ENCODE results near the gene JADE2. TPM values are rescaled to one million over a fixed set of nuclear protein-coding genes. Genes with fewer than 3 reads are reported as not detected.
A peak's percentile ranks its signal among the peaks of the same experiment; 100 is the strongest.

The JADE2 gene
- total and polyA plus RNA-seq, 2 donors (not counting 3 experiments of a cell fraction or from before 2014, with no cell fraction given): 11.6 to 31.1 TPM

DNA sequence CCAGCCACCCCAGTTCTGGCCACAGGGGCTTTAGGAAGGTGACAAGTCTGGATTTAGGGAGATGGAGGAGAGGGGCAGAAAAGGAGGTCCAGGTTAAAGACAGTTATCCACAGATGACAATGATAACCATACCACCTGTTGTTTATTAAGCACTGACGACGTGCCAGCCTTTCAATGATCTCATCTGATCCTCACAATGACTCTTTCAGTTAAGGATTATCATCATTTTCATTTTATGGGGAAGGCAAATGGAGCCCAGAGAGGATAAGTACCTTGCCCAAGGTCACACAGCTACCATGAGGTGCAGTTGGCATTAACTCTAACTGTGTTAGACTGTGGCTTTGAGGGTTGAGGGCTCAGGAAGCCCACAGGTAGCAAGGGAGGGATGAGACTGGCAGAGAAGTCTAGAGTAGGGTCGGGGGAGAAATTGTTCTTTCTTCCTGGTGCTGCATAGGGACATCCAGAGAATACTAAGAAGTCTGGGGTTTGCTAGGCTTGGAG lies 21.5 kb upstream of the JADE2 start:
- peak overlapping the region; percentile 32 for H2AFZ ChIP-seq (ENCODE audit: low read depth, low read length)
- no peak for FAIRE-seq
- H3K36me3 ChIP-seq (ENCODE audit: control insufficient read depth in 2 of 2, extremely low read depth in 1 of 2, insufficient read depth in 2 of 2, low read length in 2 of 2): no peaks in the 10 kb centered on the region
- H3K79me2 ChIP-seq (ENCODE audit: control insufficient read depth, insufficient read depth, low read length): no peaks in the 10 kb centered on the region
- H3K9ac ChIP-seq (replicated peaks; ENCODE audit: extremely low read depth, insufficient read depth, low read length): peak overlapping the region; percentile 52
- intact Hi-C loops (cut with micrococcal nuclease) (loop anchor here (1.0 to 2.0 kb wide), 8 partner anchors 23 to 278 kb away; partner anchors contain the start of genes CDKN2AIPNL, PPP2CA and UBE2B), dilution Hi-C loops (cut with MboI; ENCODE audit: extremely low pct_ligation_motif_present, low sequenced_read_pairs) (no loop called here)
- no peaks in the 10 kb centered on the region for H3K9me1 ChIP-seq (replicated peaks; ENCODE audit: control insufficient read depth, extremely low read depth, insufficient read depth, low read length)
- TF ChIP-seq POLR2AphosphoS5 (IDR thresholded peaks at IDR 0.05; ENCODE audit: insufficient read depth, low read depth, low read length): no peak
- BruUV-seq (replicated peaks): TSS peak; percentile 95
- no peak overlapping the region for H3K4me3 ChIP-seq (replicated peaks in 1 of 3; ENCODE audit: insufficient read depth in 1 of 3, low read depth in 1 of 3, low read length in 3 of 3)
- ChIA-PET POLR2A (interaction anchor here (0.5 to 1.6 kb wide), 6 partner anchors 11 to 38 kb away, joined by 3 to 11 read pairs (median 4); no protein-coding TSS in a partner anchor), CTCF (interaction anchor here (0.6 to 3.6 kb wide), 11 partner anchors 8 to 464 kb away, joined by 3 to 19 read pairs (median 4); partner anchors contain the start of gene CDKN2AIPNL)
- no peaks in the 10 kb centered on the region for H3K9me3 ChIP-seq (replicated peaks; ENCODE audit: control insufficient read depth, insufficient read depth, low read length)
- H3K4me1 ChIP-seq (ENCODE audit: control insufficient read depth, extremely low read depth, insufficient read depth, low read length): peaks cover 17% of the 10 kb centered on the region
- H3K27me3 ChIP-seq (ENCODE audit: control insufficient read depth in 2 of 2, insufficient read depth in 2 of 2, low read length in 2 of 2): no peaks in the 10 kb centered on the region
- DNase-seq (ENCODE audit: low read depth, low spot score): no peak
- H4K20me1 ChIP-seq (replicated peaks; ENCODE audit: control insufficient read depth, extremely low read depth, insufficient read depth, low read length): no peaks in the 10 kb centered on the region
- no peak overlapping the region for H3K4me2 ChIP-seq (ENCODE audit: insufficient read depth, low read length)
- peak overlapping the region; percentile 82 for H3K27ac ChIP-seq (ENCODE audit: insufficient read depth, low read depth, low read length)

DNA sequence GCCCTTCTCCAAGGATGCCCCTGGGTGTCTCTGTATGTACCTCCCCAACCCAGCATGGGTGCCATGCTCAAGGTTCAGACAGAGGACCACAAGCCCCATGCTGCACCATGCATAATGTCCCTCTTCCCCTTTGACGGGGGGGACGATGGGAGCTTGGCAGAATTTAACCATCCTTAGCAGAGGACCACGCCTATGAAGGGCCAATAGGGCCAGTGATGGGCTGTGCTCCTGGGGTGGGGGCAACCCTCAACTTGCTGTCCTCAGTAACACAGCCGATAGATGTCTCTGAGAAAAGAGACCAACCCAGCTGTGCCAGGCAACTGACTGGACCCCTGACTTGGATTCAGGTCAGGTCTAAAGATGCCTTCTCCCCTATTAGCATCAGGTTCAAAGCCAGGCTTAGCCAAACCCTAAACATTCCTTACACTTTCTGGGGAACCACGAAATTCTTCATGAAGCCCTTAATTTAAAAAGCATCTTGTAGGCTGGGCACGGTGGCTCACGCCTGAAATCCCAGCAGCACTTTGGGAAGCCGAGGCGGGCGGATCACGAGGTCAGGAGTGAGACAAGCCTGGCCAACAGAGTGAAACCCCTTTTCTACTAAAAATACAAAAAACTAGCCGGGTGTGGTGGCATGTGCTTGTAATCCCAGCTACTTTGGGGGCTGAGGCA lies 20.7 kb upstream of the JADE2 start:
- Histone ChIP-seq H3K27me3 (ENCODE audit: control insufficient read depth in 2 of 2, insufficient read depth in 2 of 2, low read length in 2 of 2) (no peaks in the 10 kb centered on the region), H3K4me3 (replicated peaks in 1 of 3; ENCODE audit: insufficient read depth in 1 of 3, low read depth in 1 of 3, low read length in 3 of 3) (no peak overlapping the region), H3K4me1 (ENCODE audit: control insufficient read depth, extremely low read depth, insufficient read depth, low read length) (peaks cover 17% of the 10 kb centered on the region), H2AFZ (ENCODE audit: low read depth, low read length) (no peak overlapping the region), H3K27ac (ENCODE audit: insufficient read depth, low read depth, low read length) (peak overlapping the region; percentile 82), H3K9ac (replicated peaks; ENCODE audit: extremely low read depth, insufficient read depth, low read length) (no peak overlapping the region), H3K4me2 (ENCODE audit: insufficient read depth, low read length) (no peak overlapping the region), H4K20me1 (replicated peaks; ENCODE audit: control insufficient read depth, extremely low read depth, insufficient read depth, low read length) (no peaks in the 10 kb centered on the region), H3K79me2 (ENCODE audit: control insufficient read depth, insufficient read depth, low read length) (no peaks in the 10 kb centered on the region), H3K9me1 (replicated peaks; ENCODE audit: control insufficient read depth, extremely low read depth, insufficient read depth, low read length) (no peaks in the 10 kb centered on the region), H3K36me3 (ENCODE audit: control insufficient read depth in 2 of 2, extremely low read depth in 1 of 2, insufficient read depth in 2 of 2, low read length in 2 of 2) (no peaks in the 10 kb centered on the region), H3K9me3 (replicated peaks; ENCODE audit: control insufficient read depth, insufficient read depth, low read length) (no peaks in the 10 kb centered on the region)
- intact Hi-C loops (cut with micrococcal nuclease): loop anchor here (1.0 kb wide), 1 partner anchor 278 kb away; the partner anchor contains the start of gene PPP2CA
- FAIRE-seq: no peak
- no peak for DNase-seq (ENCODE audit: low read depth, low spot score)
- TF ChIP-seq FOS (IDR thresholded peaks at IDR 0.05; ENCODE audit: borderline replicate concordance, insufficient read depth, low read length): no peak
- TF ChIP-seq, protein P1, sequence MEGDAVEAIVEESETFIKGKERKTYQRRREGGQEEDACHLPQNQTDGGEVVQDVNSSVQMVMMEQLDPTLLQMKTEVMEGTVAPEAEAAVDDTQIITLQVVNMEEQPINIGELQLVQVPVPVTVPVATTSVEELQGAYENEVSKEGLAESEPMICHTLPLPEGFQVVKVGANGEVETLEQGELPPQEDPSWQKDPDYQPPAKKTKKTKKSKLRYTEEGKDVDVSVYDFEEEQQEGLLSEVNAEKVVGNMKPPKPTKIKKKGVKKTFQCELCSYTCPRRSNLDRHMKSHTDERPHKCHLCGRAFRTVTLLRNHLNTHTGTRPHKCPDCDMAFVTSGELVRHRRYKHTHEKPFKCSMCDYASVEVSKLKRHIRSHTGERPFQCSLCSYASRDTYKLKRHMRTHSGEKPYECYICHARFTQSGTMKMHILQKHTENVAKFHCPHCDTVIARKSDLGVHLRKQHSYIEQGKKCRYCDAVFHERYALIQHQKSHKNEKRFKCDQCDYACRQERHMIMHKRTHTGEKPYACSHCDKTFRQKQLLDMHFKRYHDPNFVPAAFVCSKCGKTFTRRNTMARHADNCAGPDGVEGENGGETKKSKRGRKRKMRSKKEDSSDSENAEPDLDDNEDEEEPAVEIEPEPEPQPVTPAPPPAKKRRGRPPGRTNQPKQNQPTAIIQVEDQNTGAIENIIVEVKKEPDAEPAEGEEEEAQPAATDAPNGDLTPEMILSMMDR (IDR thresholded peaks at IDR 0.05; ENCODE audit: extremely low read depth in 1 of 2, insufficient read depth in 1 of 2, low read depth in 1 of 2, low read length in 2 of 2): no peak
- no peak for TF ChIP-seq GATA2 (IDR thresholded peaks at IDR 0.05; ENCODE audit: insufficient read depth, insufficient read length, low read depth, low read length)
- no peak for TF ChIP-seq JUN (IDR thresholded peaks at IDR 0.05; ENCODE audit: borderline replicate concordance, insufficient read depth, insufficient read length, low read depth)
- TF ChIP-seq, protein P2, sequence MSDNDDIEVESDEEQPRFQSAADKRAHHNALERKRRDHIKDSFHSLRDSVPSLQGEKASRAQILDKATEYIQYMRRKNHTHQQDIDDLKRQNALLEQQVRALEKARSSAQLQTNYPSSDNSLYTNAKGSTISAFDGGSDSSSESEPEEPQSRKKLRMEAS (IDR thresholded peaks at IDR 0.05; ENCODE audit: insufficient read depth, insufficient read length): no peak
- no peak for TF ChIP-seq POLR2AphosphoS5 (IDR thresholded peaks at IDR 0.05; ENCODE audit: insufficient read depth, low read depth, low read length)
- no peak for TF ChIP-seq POLR2A (IDR thresholded peaks at IDR 0.05; ENCODE audit: low read depth, low read length)
- TF ChIP-seq EZH2 (IDR thresholded peaks at IDR 0.05; ENCODE audit: borderline replicate concordance, low read depth, low read length, severe bottlenecking): no peak
- TF ChIP-seq MYC (IDR thresholded peaks at IDR 0.05; ENCODE audit: low read depth, low read length): no peak
- dilution Hi-C loops (cut with MboI; ENCODE audit: extremely low pct_ligation_motif_present, low sequenced_read_pairs): no loop called here
- POLR2A ChIA-PET: interaction anchor here (0.7 kb wide), 1 partner anchor 64 kb away, joined by 6 read pairs; no protein-coding TSS in a partner anchor
- BruUV-seq (replicated peaks): no TSS peak
- CTCF ChIA-PET: interaction anchor here (1.8 to 3.6 kb wide), 2 partner anchors 38 to 93 kb away, joined by 18 to 19 read pairs; partner anchors contain the start of gene CDKN2AIPNL
